ENCODE results near the gene APOBEC3B.
"Not testable (repeated sequence)": the region's sequence is repeated elsewhere in the genome, so short reads cannot be mapped to it uniquely, and the experiment has no call there.

Gene APOBEC3B

GRCh38 chr22:38957046-38957770 is 24.9 kb upstream of the APOBEC3B start, which contains the start of gene APOBEC3A:
Gene APOBEC3A (plus strand): TSS chr22:38957609. CDS start chr22:38957692, 83 bp downstream.
- Histone ChIP-seq H3K27me3 (ENCODE audit: control insufficient read depth in 2 of 2, insufficient read depth in 2 of 2, low read length in 2 of 2) (no peaks in the 10 kb centered on the region), H3K36me3 (ENCODE audit: control insufficient read depth in 2 of 2, insufficient read depth in 2 of 2, low read length in 2 of 2) (no peaks in the 10 kb centered on the region), H3K9me3 (ENCODE audit: control insufficient read depth in 2 of 2, low read length in 2 of 2) (no peaks in the 10 kb centered on the region), H3K9ac (ENCODE audit: low read depth in 1 of 2, low read length in 2 of 2) (no peak within 1 kb of the TSS), H3K4me3 (ENCODE audit: low read length in 2 of 2) (no peak within 1 kb of the TSS), H3K4me1 (ENCODE audit: control insufficient read depth in 2 of 2, insufficient read depth in 2 of 2, low read length in 2 of 2) (peaks cover 20 to 21% of the 10 kb centered on the region in 2 donors), H3K27ac (ENCODE audit: low read depth in 2 of 2, low read length in 2 of 2) (no peak within 1 kb of the TSS)

GRCh38 chr22:38957808-38958650 is 24.1 kb upstream of the APOBEC3B start:
- no peak overlapping the region for H3K4me3 ChIP-seq (ENCODE audit: low read length in 2 of 2)
- peaks cover 13 to 15% of the 10 kb centered on the region in 2 donors for H3K4me1 ChIP-seq (ENCODE audit: control insufficient read depth in 2 of 2, insufficient read depth in 2 of 2, low read length in 2 of 2)
- H3K36me3 ChIP-seq (ENCODE audit: control insufficient read depth in 2 of 2, insufficient read depth in 2 of 2, low read length in 2 of 2) = no peaks in the 10 kb centered on the region
- H3K27ac ChIP-seq (ENCODE audit: low read depth in 2 of 2, low read length in 2 of 2) = no peak overlapping the region
- no peaks in the 10 kb centered on the region for H3K9me3 ChIP-seq (ENCODE audit: control insufficient read depth in 2 of 2, low read length in 2 of 2)
- no peak overlapping the region for H3K9ac ChIP-seq (ENCODE audit: low read depth in 1 of 2, low read length in 2 of 2)
- H3K27me3 ChIP-seq (ENCODE audit: control insufficient read depth in 2 of 2, insufficient read depth in 2 of 2, low read length in 2 of 2) = no peaks in the 10 kb centered on the region

- not testable (repeated sequence) for H3K9me3 ChIP-seq (ENCODE audit: control insufficient read depth in 2 of 2, low read length in 2 of 2); H3K9ac ChIP-seq (ENCODE audit: low read depth in 1 of 2, low read length in 2 of 2); H3K36me3 ChIP-seq (ENCODE audit: control insufficient read depth in 2 of 2, insufficient read depth in 2 of 2, low read length in 2 of 2); H3K4me3 ChIP-seq (ENCODE audit: low read length in 2 of 2); H3K27me3 ChIP-seq (ENCODE audit: control insufficient read depth in 2 of 2, insufficient read depth in 2 of 2, low read length in 2 of 2); H3K27ac ChIP-seq (ENCODE audit: low read depth in 2 of 2, low read length in 2 of 2)
- peaks cover 7 to 14% of the 10 kb centered on the region in 2 donors for H3K4me1 ChIP-seq (ENCODE audit: control insufficient read depth in 2 of 2, insufficient read depth in 2 of 2, low read length in 2 of 2)
These were observed 23.6 kb upstream of the APOBEC3B start for GRCh38 chr22:38958651-38958943.

- Histone ChIP-seq H3K27ac (ENCODE audit: low read depth in 2 of 2, low read length in 2 of 2) (no peak overlapping the region), H3K9ac (ENCODE audit: low read depth in 1 of 2, low read length in 2 of 2) (no peak overlapping the region), H3K27me3 (ENCODE audit: control insufficient read depth in 2 of 2, insufficient read depth in 2 of 2, low read length in 2 of 2) (no peaks in the 10 kb centered on the region), H3K4me1 (ENCODE audit: control insufficient read depth in 2 of 2, insufficient read depth in 2 of 2, low read length in 2 of 2) (peaks cover under 1 to 16% of the 10 kb centered on the region in 2 donors), H3K4me3 (ENCODE audit: low read length in 2 of 2) (no peak overlapping the region), H3K9me3 (ENCODE audit: control insufficient read depth in 2 of 2, low read length in 2 of 2) (no peaks in the 10 kb centered on the region), H3K36me3 (ENCODE audit: control insufficient read depth in 2 of 2, insufficient read depth in 2 of 2, low read length in 2 of 2) (no peaks in the 10 kb centered on the region)
These were observed 22.6 kb upstream of the APOBEC3B start for GRCh38 chr22:38959590-38959989.

- H3K36me3 ChIP-seq (ENCODE audit: control insufficient read depth in 2 of 2, insufficient read depth in 2 of 2, low read length in 2 of 2); H3K4me3 ChIP-seq (ENCODE audit: low read length in 2 of 2); H3K27me3 ChIP-seq (ENCODE audit: control insufficient read depth in 2 of 2, insufficient read depth in 2 of 2, low read length in 2 of 2); H3K9ac ChIP-seq (ENCODE audit: low read depth in 1 of 2, low read length in 2 of 2); H3K9me3 ChIP-seq (ENCODE audit: control insufficient read depth in 2 of 2, low read length in 2 of 2); H3K27ac ChIP-seq (ENCODE audit: low read depth in 2 of 2, low read length in 2 of 2): not testable (repeated sequence)
- peaks cover 0 to 24% of the 10 kb centered on the region in 2 donors for H3K4me1 ChIP-seq (ENCODE audit: control insufficient read depth in 2 of 2, insufficient read depth in 2 of 2, low read length in 2 of 2)
These were observed 21.5 kb upstream of the APOBEC3B start for GRCh38 chr22:38960673-38961072.

- Histone ChIP-seq H3K4me1 (ENCODE audit: control insufficient read depth in 2 of 2, insufficient read depth in 2 of 2, low read length in 2 of 2) (peaks cover 0 to 19% of the 10 kb centered on the region in 2 donors), H3K27ac (ENCODE audit: low read depth in 2 of 2, low read length in 2 of 2) (peak overlapping the region; percentile 74 to 76), H3K9ac (ENCODE audit: low read depth in 1 of 2, low read length in 2 of 2) (peak overlapping the region in 1 of 2 donors; percentile 61), H3K4me3 (ENCODE audit: low read length in 2 of 2) (peak overlapping the region in 1 of 2 donors; percentile 39)
- not testable (repeated sequence) for H3K36me3 ChIP-seq (ENCODE audit: control insufficient read depth in 2 of 2, insufficient read depth in 2 of 2, low read length in 2 of 2); H3K9me3 ChIP-seq (ENCODE audit: control insufficient read depth in 2 of 2, low read length in 2 of 2); H3K27me3 ChIP-seq (ENCODE audit: control insufficient read depth in 2 of 2, insufficient read depth in 2 of 2, low read length in 2 of 2)
These were observed 18.8 kb upstream of the APOBEC3B start for GRCh38 chr22:38963291-38963738.

DNA sequence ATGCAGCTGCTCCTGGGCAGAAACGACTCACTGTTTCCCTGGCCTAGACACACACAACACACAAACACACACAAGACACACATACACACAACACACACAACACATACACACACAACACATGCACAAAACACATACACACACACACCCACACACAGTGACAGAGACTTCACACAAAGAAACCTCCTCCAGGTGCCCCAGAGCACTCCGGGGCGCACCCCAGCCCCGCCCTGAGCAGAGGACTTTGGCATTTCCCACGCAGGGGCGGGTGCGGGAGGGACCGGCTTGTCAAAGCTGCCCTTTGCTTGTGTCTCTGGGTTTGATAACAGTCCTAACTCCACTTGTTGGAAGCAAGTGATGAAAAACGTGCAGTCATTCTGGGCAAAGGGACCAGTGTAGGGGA is 18.3 kb upstream of the APOBEC3B start:
- peak overlapping the region in 1 of 2 donors; percentile 61 for H3K9ac ChIP-seq (ENCODE audit: low read depth in 1 of 2, low read length in 2 of 2)
- H3K27me3 ChIP-seq (ENCODE audit: control insufficient read depth in 2 of 2, insufficient read depth in 2 of 2, low read length in 2 of 2) = no peaks in the 10 kb centered on the region
- peak overlapping the region in 1 of 2 donors; percentile 39 for H3K4me3 ChIP-seq (ENCODE audit: low read length in 2 of 2)
- H3K9me3 ChIP-seq (ENCODE audit: control insufficient read depth in 2 of 2, low read length in 2 of 2) = no peaks in the 10 kb centered on the region
- peak overlapping the region; percentile 74 to 76 for H3K27ac ChIP-seq (ENCODE audit: low read depth in 2 of 2, low read length in 2 of 2)
- H3K4me1 ChIP-seq (ENCODE audit: control insufficient read depth in 2 of 2, insufficient read depth in 2 of 2, low read length in 2 of 2) = peaks cover 0 to 19% of the 10 kb centered on the region in 2 donors
- no peaks in the 10 kb centered on the region for H3K36me3 ChIP-seq (ENCODE audit: control insufficient read depth in 2 of 2, insufficient read depth in 2 of 2, low read length in 2 of 2)

DNA sequence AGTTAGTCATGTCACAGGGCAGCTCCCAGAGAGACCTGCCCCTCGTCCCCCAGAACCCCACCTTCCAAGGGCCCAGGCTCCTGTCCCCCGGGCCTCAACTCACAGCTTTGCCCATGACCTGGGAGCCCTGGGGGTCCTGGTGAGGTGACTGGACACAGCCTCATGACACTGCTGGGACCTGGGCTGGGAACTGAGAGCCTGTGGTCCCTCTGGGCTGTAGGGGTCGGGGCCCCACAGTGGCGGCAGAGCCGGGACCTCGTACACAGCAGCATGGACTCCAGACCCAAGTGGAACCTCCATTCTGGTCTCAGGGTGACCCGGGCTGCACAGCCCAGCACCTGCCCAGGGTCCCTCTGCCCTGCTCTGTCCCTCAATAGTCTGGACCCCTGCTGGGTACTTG is 17.8 kb upstream of the APOBEC3B start:
- peaks cover 0 to 19% of the 10 kb centered on the region in 2 donors for H3K4me1 ChIP-seq (ENCODE audit: control insufficient read depth in 2 of 2, insufficient read depth in 2 of 2, low read length in 2 of 2)
- no peaks in the 10 kb centered on the region for H3K36me3 ChIP-seq (ENCODE audit: control insufficient read depth in 2 of 2, insufficient read depth in 2 of 2, low read length in 2 of 2)
- peak overlapping the region; percentile 61 to 67 for H3K27ac ChIP-seq (ENCODE audit: low read depth in 2 of 2, low read length in 2 of 2)
- no peaks in the 10 kb centered on the region for H3K9me3 ChIP-seq (ENCODE audit: control insufficient read depth in 2 of 2, low read length in 2 of 2)
- no peak overlapping the region for H3K4me3 ChIP-seq (ENCODE audit: low read length in 2 of 2)
- H3K9ac ChIP-seq (ENCODE audit: low read depth in 1 of 2, low read length in 2 of 2) = no peak overlapping the region
- no peaks in the 10 kb centered on the region for H3K27me3 ChIP-seq (ENCODE audit: control insufficient read depth in 2 of 2, insufficient read depth in 2 of 2, low read length in 2 of 2)

- Histone ChIP-seq H3K4me3 (ENCODE audit: low read length in 2 of 2) (no peak overlapping the region), H3K9me3 (ENCODE audit: control insufficient read depth in 2 of 2, low read length in 2 of 2) (no peaks in the 10 kb centered on the region), H3K27ac (ENCODE audit: low read depth in 2 of 2, low read length in 2 of 2) (peak overlapping the region in 1 of 2 donors; percentile 67), H3K4me1 (ENCODE audit: control insufficient read depth in 2 of 2, insufficient read depth in 2 of 2, low read length in 2 of 2) (peaks cover 0 to 19% of the 10 kb centered on the region in 2 donors), H3K36me3 (ENCODE audit: control insufficient read depth in 2 of 2, insufficient read depth in 2 of 2, low read length in 2 of 2) (no peaks in the 10 kb centered on the region), H3K27me3 (ENCODE audit: control insufficient read depth in 2 of 2, insufficient read depth in 2 of 2, low read length in 2 of 2) (no peaks in the 10 kb centered on the region), H3K9ac (ENCODE audit: low read depth in 1 of 2, low read length in 2 of 2) (peak overlapping the region in 1 of 2 donors; percentile 16)
These were observed 17.2 kb upstream of the APOBEC3B start for GRCh38 chr22:38964989-38965388.

All from mucosa of rectum (tissue), 2 donors.